ENCODE data around the gene TTN.

DNA sequence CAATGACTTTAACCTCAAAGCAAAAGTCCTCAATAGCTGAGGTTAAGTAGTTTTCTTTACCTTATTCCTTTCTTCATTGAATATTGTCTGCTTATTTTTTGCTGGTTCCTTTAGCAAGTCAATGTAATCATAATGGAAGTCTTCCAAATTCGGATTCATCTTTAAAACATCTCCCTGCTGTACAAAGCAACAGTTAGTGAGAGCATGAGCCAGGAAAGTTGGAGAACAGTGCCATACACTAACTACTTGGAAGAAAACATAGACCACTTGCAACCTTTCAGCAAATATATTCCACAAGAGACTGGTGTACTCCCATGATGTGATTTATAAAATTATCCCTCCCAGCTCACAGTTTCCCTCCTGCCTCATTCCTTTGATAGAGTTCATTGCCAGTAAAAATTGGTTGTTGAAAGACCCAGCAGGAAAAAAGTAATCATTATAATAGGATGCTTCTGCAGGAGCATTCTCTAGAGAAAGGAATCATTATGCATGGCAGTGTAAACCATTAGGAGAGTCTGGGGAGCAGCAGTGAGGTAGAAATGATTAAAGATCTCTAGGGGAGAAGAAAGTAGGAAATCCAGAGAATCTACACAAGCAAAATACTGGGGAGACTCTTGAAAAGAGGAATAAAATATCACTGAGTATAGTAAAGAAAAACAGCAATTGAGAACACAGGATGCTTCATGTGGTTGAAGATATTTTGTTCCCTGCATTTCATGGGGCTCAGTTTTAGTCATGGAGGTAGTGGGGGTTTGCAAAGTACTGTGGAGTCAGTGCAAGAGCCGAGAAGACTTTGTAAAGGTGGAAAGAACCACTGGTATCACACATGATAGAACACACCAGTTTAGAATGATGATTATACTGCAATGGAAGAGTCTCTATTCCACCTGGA, 38.6 kb upstream of the TTN start:
- no peak for TF ChIP-seq YY1 (IDR thresholded peaks at IDR 0.05; ENCODE audit: insufficient read depth, insufficient read length)
- no peak for TF ChIP-seq ZNF274 (IDR thresholded peaks at IDR 0.05; ENCODE audit: low read depth, low read length)
- no peak for TF ChIP-seq SUZ12 (IDR thresholded peaks at IDR 0.05; ENCODE audit: extremely low read depth, insufficient read depth, insufficient read length)

All from NT2/D1 (cell line).